Thoracic aorta endothelial cell (primary cell): ENCODE measurements around the gene KCNIP4. TPM values are rescaled to one million over a fixed set of nuclear protein-coding genes. Genes with fewer than 3 reads are reported as not detected.

Experiments
- total RNA-seq: library from RNA; depleted of rRNA; stranded (reverse); fragments of >200 nt; gene quantifications from 2 replicates; pipeline ENCODE4 v1.2.3, GENCODE V29; 2012

The KCNIP4 gene
- total RNA-seq, result not detected in 2 replicates

GRCh38 chr4:21948347-21949072, at the start of gene KCNIP4:
Gene KCNIP4 (minus strand): TSS chr4:21948772.

DNA sequence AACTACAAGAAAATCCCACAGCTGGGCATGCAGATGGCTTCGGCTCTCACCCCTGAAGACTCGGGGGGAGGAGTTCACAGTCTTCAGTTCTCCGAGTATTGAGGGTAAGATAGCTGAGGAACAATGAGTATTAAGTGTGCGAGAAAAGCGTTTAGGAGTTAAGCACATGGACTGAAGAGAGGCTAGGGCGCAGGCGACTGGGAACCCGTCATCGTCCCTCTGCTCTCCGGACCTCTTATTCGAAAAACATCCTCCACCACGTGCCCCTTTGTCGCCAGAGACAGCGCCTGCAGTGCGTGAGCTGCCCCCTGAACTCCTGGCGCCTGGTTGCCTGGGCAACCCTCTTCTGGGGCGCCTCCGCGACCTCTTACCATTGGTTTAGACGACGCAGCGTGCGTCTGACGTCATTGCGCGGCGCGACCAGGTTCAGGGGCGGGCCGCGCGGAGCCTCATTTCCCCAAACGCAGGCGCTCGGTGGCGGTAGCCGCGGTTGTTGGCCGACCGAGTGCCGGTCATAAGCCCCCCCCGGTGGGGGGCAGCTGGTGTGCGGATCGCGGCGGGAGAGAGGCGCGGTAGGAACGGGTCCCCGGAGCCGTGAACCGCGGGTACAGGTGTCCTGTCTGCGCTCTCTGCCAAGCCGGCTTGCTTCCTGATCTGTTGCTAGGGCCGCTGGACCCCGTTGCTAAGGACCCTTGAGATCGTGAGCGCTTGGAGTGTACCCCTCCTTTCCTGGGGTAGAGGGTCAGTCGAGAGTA, 1248.4 kb downstream of the KCNIP4 start, which contains the start of gene PACRGL:
Gene PACRGL (plus strand): TSS at position 452 of the 755 bp plus-strand sequence. CDS start 4,024 bp downstream, outside the sequence.

